H1 (cell line): ENCODE results near the gene WDR4. TPM values are rescaled to one million over a fixed set of nuclear protein-coding genes. Genes with fewer than 3 reads are reported as not detected.
A peak's percentile ranks its signal among the peaks of the same experiment; 100 is the strongest.

Experiments
- CTCF ChIA-PET: fragments of 300-600 bp; sonication (Branson Sonifier 250); formaldehyde crosslinking; loops from one replicate; lab custom pipeline; 2021; ENCODE audit not compliant: partially characterized antibody; lab: Charles Lee
- POLR2A ChIA-PET: fragments of 300-600 bp; sonication (Branson Sonifier 250); formaldehyde crosslinking; loops from one replicate; lab custom pipeline; 2021; ENCODE audit warnings: inconsistent platforms; ENCODE audit not compliant: partially characterized antibody; lab: Charles Lee
- DNase-seq, 2 experiments: peaks; one replicate each; pipeline versions ENCODE4 v3.0.0 to v3.0.0-alpha.2; 2010 to 2022; ENCODE audit warnings: low spot score in 2 of 2, low read depth in 1 of 2, mixed read lengths in 1 of 2
- FAIRE-seq: peaks from 2 replicates; lab custom pipeline; 2011; peaks lifted over from hg19 to GRCh38; lab: Jason Lieb, UNC
- H2AFZ ChIP-seq: 2 replicates; pipeline ENCODE4 v1.8.1; 2012; ENCODE audit warnings: low read length, inconsistent platforms
- H2AK5ac ChIP-seq: 2 replicates; pipeline ENCODE4 v1.6.1; 2013; ENCODE audit warnings: low read depth, low read length
- H2BK120ac ChIP-seq: replicated peaks from 2 replicates; pipeline ENCODE3; 2013; ENCODE audit warnings: low read depth, low read length, inconsistent platforms
- H2BK12ac ChIP-seq: 2 replicates; pipeline ENCODE4 v1.6.1; 2013; ENCODE audit warnings: low read depth, low read length
- H2BK15ac ChIP-seq: 2 replicates; pipeline ENCODE4 v1.6.1; 2013; ENCODE audit warnings: low read length
- H2BK20ac ChIP-seq: 2 replicates; pipeline ENCODE4 v1.6.1; 2013; ENCODE audit warnings: low read length
- H2BK5ac ChIP-seq: 2 replicates; pipeline ENCODE4 v1.6.1; 2013; ENCODE audit warnings: low read depth, low read length
- H3K14ac ChIP-seq: 2 replicates; pipeline ENCODE4 v1.6.1; 2013; ENCODE audit warnings: inconsistent platforms; ENCODE audit not compliant: insufficient read length
- H3K18ac ChIP-seq: 2 replicates; pipeline ENCODE4 v1.6.1; 2013; ENCODE audit warnings: low read length; ENCODE audit errors: extremely low read depth
- H3K23ac ChIP-seq: 2 replicates; pipeline ENCODE4 v1.6.1; 2013; ENCODE audit warnings: inconsistent platforms; ENCODE audit not compliant: insufficient read length
- H3K23me2 ChIP-seq: 2 replicates; pipeline ENCODE4 v1.6.1; 2013; ENCODE audit warnings: low read depth, low read length
- H3K27ac ChIP-seq: 2 replicates; pipeline ENCODE4 v1.6.1; 2011; ENCODE audit warnings: low read depth, low read length, inconsistent platforms
- H3K27me3 ChIP-seq, 4 experiments: replicated peaks in 1 of 4; 1 replicate in 1 of 4; 2 replicates in 3 of 4; pipeline versions ENCODE4 v1.6.1 to v1.8.1; 2011 to 2013; ENCODE audit warnings: low read length in 3 of 4, mild to moderate bottlenecking in 3 of 4, inconsistent platforms in 2 of 4, mixed read lengths in 2 of 4, moderate library complexity in 1 of 4; ENCODE audit not compliant: control insufficient read depth in 3 of 4, insufficient read depth in 3 of 4; ENCODE audit errors: extremely low read depth in 1 of 4
- H3K36me3 ChIP-seq, 4 experiments: 2 replicates each; pipeline versions ENCODE4 v1.6.1 to v1.8.1; 2011 to 2013; ENCODE audit warnings: mild to moderate bottlenecking in 4 of 4, low read length in 3 of 4, moderate library complexity in 2 of 4, control low read depth in 1 of 4, inconsistent platforms in 1 of 4; ENCODE audit not compliant: insufficient read depth in 4 of 4, control insufficient read depth in 2 of 4
- H3K4ac ChIP-seq: replicated peaks from 2 replicates; pipeline ENCODE3; 2013; ENCODE audit warnings: low read length, low read depth, mixed read lengths, inconsistent platforms; ENCODE audit not compliant: insufficient read length
- H3K4me1 ChIP-seq, 4 experiments: replicated peaks in 1 of 4; 1 replicate in 1 of 4; 2 replicates in 3 of 4; pipeline versions ENCODE4 v1.6.1 to v1.8.1; 2011 to 2013; ENCODE audit warnings: low read length in 3 of 4, inconsistent platforms in 2 of 4, mixed read lengths in 1 of 4; ENCODE audit not compliant: insufficient read depth in 4 of 4, control insufficient read depth in 3 of 4
- H3K4me2 ChIP-seq, 2 experiments: 2 replicates each; pipeline versions ENCODE4 v1.6.1 to v1.8.1; 2011 to 2013; ENCODE audit warnings: low read depth in 2 of 2, low read length in 2 of 2, control low read depth in 1 of 2, inconsistent platforms in 1 of 2, mild to moderate bottlenecking in 1 of 2; ENCODE audit not compliant: insufficient read depth in 1 of 2
- H3K4me3 ChIP-seq, 4 experiments: fragments of 200-600, 300-600 bp in 1 of 4; sonication (generic), shearing (Covaris generic), sonication (Bioruptor Twin) in 1 of 4; 2 replicates each; pipeline versions ENCODE4 v1.5.1 to v1.8.1; 2011 to 2016; ENCODE audit warnings: low read length in 4 of 4, low read depth in 3 of 4, control low read depth in 2 of 4, inconsistent platforms in 2 of 4, mild to moderate bottlenecking in 2 of 4, mixed read lengths in 1 of 4, moderate library complexity in 1 of 4; ENCODE audit not compliant: insufficient read depth in 2 of 4; ENCODE audit errors: extremely low read depth in 1 of 4
- H3K56ac ChIP-seq: replicated peaks from 2 replicates; pipeline ENCODE3; 2013; ENCODE audit warnings: low read depth, mild to moderate bottlenecking, mixed read lengths, low read length, inconsistent platforms; ENCODE audit not compliant: insufficient read length
- H3K79me1 ChIP-seq: 2 replicates; pipeline ENCODE4 v1.6.1; 2013; ENCODE audit warnings: low read depth, low read length, control low read depth
- H3K79me2 ChIP-seq, 2 experiments: 2 replicates each; pipeline versions ENCODE4 v1.6.1 to v1.8.1; 2012 to 2013; ENCODE audit warnings: low read length in 2 of 2, mild to moderate bottlenecking in 2 of 2, inconsistent platforms in 1 of 2; ENCODE audit not compliant: insufficient read depth in 2 of 2, control insufficient read depth in 1 of 2
- H3K9ac ChIP-seq, 4 experiments: replicated peaks in 1 of 4; 1 replicate in 1 of 4; 2 replicates in 3 of 4; pipeline versions ENCODE4 v1.6.1 to v1.8.1; 2011 to 2013; ENCODE audit warnings: low read depth in 3 of 4, low read length in 3 of 4, control low read depth in 2 of 4, mild to moderate bottlenecking in 2 of 4, moderate library complexity in 2 of 4, inconsistent platforms in 1 of 4; ENCODE audit errors: extremely low read depth in 1 of 4
- H3K9me3 ChIP-seq, 2 experiments: 2 replicates each; pipeline versions ENCODE4 v1.6.1 to v1.8.1; 2012 to 2013; ENCODE audit warnings: mild to moderate bottlenecking in 2 of 2, moderate library complexity in 2 of 2, control low read depth in 1 of 2, inconsistent platforms in 1 of 2, low read depth in 1 of 2, low read length in 1 of 2, mixed read lengths in 1 of 2; ENCODE audit not compliant: insufficient read depth in 2 of 2
- H4K20me1 ChIP-seq, 2 experiments: replicated peaks in 1 of 2; 2 replicates each; pipeline versions ENCODE3 to v1.8.1; 2011 to 2013; ENCODE audit warnings: inconsistent platforms in 2 of 2, low read length in 2 of 2, mild to moderate bottlenecking in 1 of 2; ENCODE audit not compliant: insufficient read depth in 2 of 2, control insufficient read depth in 1 of 2
- H4K5ac ChIP-seq: 2 replicates; pipeline ENCODE4 v1.6.1; 2013; ENCODE audit warnings: low read length, low read depth, mixed read lengths, inconsistent platforms; ENCODE audit not compliant: insufficient read length
- H4K8ac ChIP-seq: 2 replicates; pipeline ENCODE4 v1.8.0; 2013; ENCODE audit warnings: mild to moderate bottlenecking, moderate library complexity, low read length, inconsistent platforms; ENCODE audit not compliant: insufficient read depth; ENCODE audit errors: extremely low read depth
- H4K91ac ChIP-seq: replicated peaks from 2 replicates; pipeline ENCODE3; 2013; ENCODE audit warnings: low read length, mixed read lengths, inconsistent platforms; ENCODE audit not compliant: insufficient read length
- SP2 ChIP-seq: IDR thresholded peaks from 2 replicates; pipeline ENCODE4 v1.6.1; 2012; ENCODE audit warnings: mild to moderate bottlenecking, low read length, inconsistent platforms
- TEAD4 ChIP-seq: IDR thresholded peaks from 2 replicates; pipeline ENCODE4 v1.6.1; 2012; ENCODE audit warnings: low read depth, low read length, inconsistent platforms, mixed read lengths
- WGBS, 2 experiments: shearing (Covaris generic) in 1 of 2; methylation state at CpG; one replicate each; pipeline versions ENCODE4 v1.1.6 to v1.1.7; 2013 to 2015; ENCODE audit warnings: low lambda C conversion rate in 2 of 2, mixed read lengths in 2 of 2, inconsistent platforms in 1 of 2, low coverage in 1 of 2, missing lambda C conversion rate in 1 of 2; ENCODE audit not compliant: insufficient replicate concordance in 2 of 2, insufficient coverage in 1 of 2, insufficient read length in 1 of 2; ENCODE audit errors: extremely low coverage in 1 of 2, missing lambda C conversion rate in 1 of 2; 5-methylcytosine and 5-hydroxymethylcytosine counted together
- polyA plus RNA-seq, 7 experiments: library from polyadenylated mRNA; depleted of rRNA in 3 of 7; stranded (reverse) in 5 of 7; unstranded in 2 of 7; fragments of >200 nt in 5 of 7; fragments of 200-250 nt in 2 of 7; gene quantifications; 1 replicate in 5 of 7; 2 replicates in 1 of 7; 4 replicates in 1 of 7; pipeline versions ENCODE4 v1.2.1 to v1.2.3, GENCODE V29; 2011 to 2013; ENCODE audit warnings: missing spikeins in 2 of 7, mixed read lengths in 2 of 7
- total RNA-seq: library from RNA; stranded (reverse); fragmentation: NEBNext Ultra II Directional; extraction: Animal tissue kit (Norgen Biotek cat#: 25700); gene quantifications from 2 replicates; pipeline ENCODE4 v1.2.1, GENCODE V29; 2021
- TF ChIP-seq, protein P1 (sequence below): IDR thresholded peaks from 2 replicates; pipeline ENCODE4 v1.6.1; 2011; ENCODE audit warnings: low read depth, mild to moderate bottlenecking, low read length; ENCODE audit not compliant: insufficient read depth

WDR4 gene
- total and polyA plus RNA-seq, 2 of the 8 experiments (the other 6 are each of a cell fraction or from before 2014, with no cell fraction given), result 28.9 to 47.8 TPM

DNA sequence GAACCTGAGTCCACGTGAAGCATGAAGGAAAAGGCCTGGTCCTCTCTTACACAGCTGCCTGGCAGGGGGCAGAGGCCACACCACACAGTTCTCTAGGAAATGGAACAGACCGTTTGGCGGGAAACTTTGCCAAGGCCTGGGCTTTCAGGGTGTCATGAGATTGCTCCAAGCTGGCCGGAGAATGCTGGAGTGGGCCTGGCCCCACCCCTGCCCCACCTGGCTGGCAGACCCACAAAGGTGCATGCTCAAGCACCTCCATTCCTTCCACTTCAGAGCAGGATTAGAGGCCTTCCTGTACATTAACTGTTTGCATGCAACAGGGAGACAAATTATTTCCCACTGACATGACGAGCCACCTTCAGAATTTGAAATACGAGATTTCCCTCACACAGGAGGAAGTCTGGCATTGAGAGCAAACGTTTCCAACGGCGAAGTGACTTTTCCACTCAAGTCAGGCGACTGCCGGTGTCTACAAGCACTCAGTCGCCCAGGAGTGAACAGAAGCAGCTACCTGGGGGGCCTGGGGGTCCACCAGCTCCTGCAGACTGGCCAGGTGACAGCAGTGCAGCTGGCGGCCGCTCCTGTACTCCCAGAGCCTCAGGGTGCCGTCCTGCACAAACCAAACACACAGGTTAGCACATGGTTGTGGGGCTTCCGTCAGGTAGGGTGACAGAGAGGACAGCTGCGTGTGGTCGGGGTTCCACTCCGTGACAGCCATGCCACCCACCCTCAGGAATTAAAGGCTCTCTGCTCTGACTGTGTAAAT is 24.0 kb downstream of the WDR4 start:
- Histone ChIP-seq H3K23me2 (no peaks in the 10 kb centered on the region), H4K8ac (no peak overlapping the region), H3K23ac (no peak overlapping the region), H3K9ac (no peak overlapping the region), H2AFZ (no peak overlapping the region), H4K91ac (no peak overlapping the region), H2BK120ac (no peak overlapping the region), H3K27ac (no peak overlapping the region), H2AK5ac (no peak overlapping the region), H3K9me3 (no peaks in the 10 kb centered on the region), H3K79me1 (peaks cover 17% of the 10 kb centered on the region; the same call in 1 of the 2 replicates), H4K5ac (no peak overlapping the region), H3K56ac (no peak overlapping the region), H3K27me3 (no peaks in the 10 kb centered on the region), H3K4me2 (no peak overlapping the region), H3K79me2 (peaks cover 0 to 28% of the 10 kb centered on the region in 2 experiments; a peak in 1 of 4 replicates), H2BK20ac (no peak overlapping the region), H2BK5ac (0 out of 2 replicates have a peak overlapping the region, but pooled peaks have one; percentile 30), H3K4me1 (no peaks in the 10 kb centered on the region), H3K14ac (no peak overlapping the region), H3K18ac (no peak overlapping the region), H4K20me1 (peaks cover 15 to 32% of the 10 kb centered on the region in 2 experiments), H2BK12ac (no peak overlapping the region), H3K4me3 (no peak overlapping the region), H2BK15ac (no peak overlapping the region), H3K4ac (no peak overlapping the region), H3K36me3 (peaks cover 34 to 88% (median 71%) of the 10 kb centered on the region in 4 experiments)
- 91% methylated on average over 19 of the region's 19 CpGs; no CpG with 5 or more reads in 1 of the 2 experiments for WGBS, 2 experiments
- FAIRE-seq (no peak), DNase-seq (no peak)
- CTCF ChIA-PET, result interaction anchor here (0.6 to 1.6 kb wide), 3 partner anchors 19 to 63 kb away, joined by 3 to 4 read pairs (median 4); no protein-coding TSS in a partner anchor
- TF ChIP-seq TEAD4 (no peak), SP2 (no peak)
- TF ChIP-seq, protein P1, sequence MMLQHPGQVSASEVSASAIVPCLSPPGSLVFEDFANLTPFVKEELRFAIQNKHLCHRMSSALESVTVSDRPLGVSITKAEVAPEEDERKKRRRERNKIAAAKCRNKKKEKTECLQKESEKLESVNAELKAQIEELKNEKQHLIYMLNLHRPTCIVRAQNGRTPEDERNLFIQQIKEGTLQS, result no peak
- POLR2A ChIA-PET, result interaction anchor here (0.7 to 4.2 kb wide), 9 partner anchors 11 to 238 kb away, joined by 3 to 21 read pairs (median 3); no protein-coding TSS in a partner anchor
